PFSK-1 (cell line): ENCODE measurements around the gene LIME1.

Experiments
- FOXP2 ChIP-seq: optimal IDR thresholded peaks from 2 replicates; pipeline ENCODE3; 2011; ENCODE audit warnings: borderline replicate concordance, control low read depth, inconsistent platforms; ENCODE audit not compliant: insufficient read depth; ENCODE audit errors: extremely low read length, extremely low read depth
- POLR2AphosphoS5 ChIP-seq: IDR thresholded peaks from 2 replicates; pipeline ENCODE4 v1.6.1; 2012; ENCODE audit warnings: low read depth, mild to moderate bottlenecking, control low read depth, low read length, moderate library complexity
- SIN3A ChIP-seq: IDR thresholded peaks from 2 replicates; pipeline ENCODE4 v1.6.1; 2012; ENCODE audit warnings: mild to moderate bottlenecking, low read length, moderate library complexity, borderline replicate concordance; ENCODE audit not compliant: insufficient read depth
- TAF1 ChIP-seq: IDR thresholded peaks from 2 replicates; pipeline ENCODE4 v1.6.1; 2012; ENCODE audit warnings: low read length, control low read depth, borderline replicate concordance; ENCODE audit not compliant: insufficient read depth
- TF ChIP-seq, protein P1 (sequence below), 2 experiments: IDR thresholded peaks; 2 replicates each; pipeline versions ENCODE4 v1.6.1 to v1.8.0; 2011 to 2012; ENCODE audit warnings: low read depth in 2 of 2, low read length in 2 of 2, control low read depth in 1 of 2, inconsistent platforms in 1 of 2, mild to moderate bottlenecking in 1 of 2, moderate library complexity in 1 of 2; ENCODE audit not compliant: insufficient read depth in 1 of 2

Gene LIME1

DNA sequence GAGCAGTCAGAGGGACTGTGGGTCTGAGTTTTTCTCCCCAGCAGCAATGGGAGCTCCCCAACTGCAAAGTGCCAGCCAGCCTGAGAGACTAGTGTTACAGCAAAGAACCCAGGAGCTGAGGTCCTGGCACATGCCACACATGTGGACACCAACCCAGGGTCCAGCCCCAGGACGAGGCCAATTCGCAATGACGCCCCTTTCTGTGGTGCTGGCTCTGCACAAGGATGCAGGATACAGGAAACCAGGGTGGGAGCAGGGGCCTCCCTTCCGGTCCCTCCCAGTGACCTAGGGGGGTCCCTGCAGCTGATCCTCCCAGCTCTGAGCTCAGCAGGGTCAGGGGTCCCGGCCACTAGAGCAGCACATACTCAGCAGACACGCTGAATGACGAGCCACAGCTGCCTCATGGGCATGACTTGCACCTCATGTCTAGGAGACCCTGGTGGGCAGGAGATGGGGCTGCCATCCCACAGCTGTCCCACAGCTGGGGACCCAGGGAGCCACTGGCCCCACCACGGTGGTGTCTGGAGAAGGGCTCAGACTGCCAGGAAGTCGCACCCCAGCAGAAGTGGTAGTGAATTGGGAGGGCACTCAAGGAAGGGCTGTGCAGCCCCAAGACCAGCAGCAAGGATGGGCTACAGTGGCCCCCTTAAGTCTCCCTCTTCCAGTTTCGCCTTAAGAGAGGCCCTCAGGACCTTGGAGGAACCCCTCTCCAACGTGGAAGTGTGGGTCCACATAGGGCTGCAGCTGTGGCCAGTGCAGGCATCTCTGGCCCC lies 32.3 kb upstream of the LIME1 start:
- no peak for TF ChIP-seq POLR2AphosphoS5
- no peak for TF ChIP-seq FOXP2
- TF ChIP-seq SIN3A: no peak
- TF ChIP-seq TAF1: no peak
- TF ChIP-seq, protein P1, sequence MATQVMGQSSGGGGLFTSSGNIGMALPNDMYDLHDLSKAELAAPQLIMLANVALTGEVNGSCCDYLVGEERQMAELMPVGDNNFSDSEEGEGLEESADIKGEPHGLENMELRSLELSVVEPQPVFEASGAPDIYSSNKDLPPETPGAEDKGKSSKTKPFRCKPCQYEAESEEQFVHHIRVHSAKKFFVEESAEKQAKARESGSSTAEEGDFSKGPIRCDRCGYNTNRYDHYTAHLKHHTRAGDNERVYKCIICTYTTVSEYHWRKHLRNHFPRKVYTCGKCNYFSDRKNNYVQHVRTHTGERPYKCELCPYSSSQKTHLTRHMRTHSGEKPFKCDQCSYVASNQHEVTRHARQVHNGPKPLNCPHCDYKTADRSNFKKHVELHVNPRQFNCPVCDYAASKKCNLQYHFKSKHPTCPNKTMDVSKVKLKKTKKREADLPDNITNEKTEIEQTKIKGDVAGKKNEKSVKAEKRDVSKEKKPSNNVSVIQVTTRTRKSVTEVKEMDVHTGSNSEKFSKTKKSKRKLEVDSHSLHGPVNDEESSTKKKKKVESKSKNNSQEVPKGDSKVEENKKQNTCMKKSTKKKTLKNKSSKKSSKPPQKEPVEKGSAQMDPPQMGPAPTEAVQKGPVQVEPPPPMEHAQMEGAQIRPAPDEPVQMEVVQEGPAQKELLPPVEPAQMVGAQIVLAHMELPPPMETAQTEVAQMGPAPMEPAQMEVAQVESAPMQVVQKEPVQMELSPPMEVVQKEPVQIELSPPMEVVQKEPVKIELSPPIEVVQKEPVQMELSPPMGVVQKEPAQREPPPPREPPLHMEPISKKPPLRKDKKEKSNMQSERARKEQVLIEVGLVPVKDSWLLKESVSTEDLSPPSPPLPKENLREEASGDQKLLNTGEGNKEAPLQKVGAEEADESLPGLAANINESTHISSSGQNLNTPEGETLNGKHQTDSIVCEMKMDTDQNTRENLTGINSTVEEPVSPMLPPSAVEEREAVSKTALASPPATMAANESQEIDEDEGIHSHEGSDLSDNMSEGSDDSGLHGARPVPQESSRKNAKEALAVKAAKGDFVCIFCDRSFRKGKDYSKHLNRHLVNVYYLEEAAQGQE (IDR thresholded peaks at IDR 0.05; ENCODE audit: insufficient read depth in 1 of 2, low read depth in 2 of 2, low read length in 2 of 2): no peak

DNA sequence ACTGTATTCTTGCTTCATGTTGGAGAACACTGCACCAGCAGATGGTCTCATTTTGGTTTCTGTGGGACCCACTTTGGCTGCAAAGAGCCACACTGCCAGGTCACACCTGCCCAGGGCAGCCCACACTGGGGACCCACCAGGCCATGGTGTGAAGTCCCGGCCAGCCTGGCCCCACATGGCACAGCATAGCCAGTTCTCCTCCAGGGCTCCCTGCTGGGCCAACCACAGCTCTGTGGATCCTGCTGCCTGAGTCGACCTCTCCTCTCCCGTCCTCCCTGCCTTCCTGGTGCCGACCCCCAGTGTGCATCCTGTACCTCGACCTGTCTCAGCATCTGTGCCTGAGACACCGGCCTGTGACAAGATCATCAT lies 31.7 kb upstream of the LIME1 start:
- TF ChIP-seq, protein P1 (IDR thresholded peaks at IDR 0.05; ENCODE audit: insufficient read depth in 1 of 2, low read depth in 2 of 2, low read length in 2 of 2): no peak
- no peak for TF ChIP-seq POLR2AphosphoS5
- no peak for TF ChIP-seq TAF1
- no peak for TF ChIP-seq SIN3A
- no peak for TF ChIP-seq FOXP2

DNA sequence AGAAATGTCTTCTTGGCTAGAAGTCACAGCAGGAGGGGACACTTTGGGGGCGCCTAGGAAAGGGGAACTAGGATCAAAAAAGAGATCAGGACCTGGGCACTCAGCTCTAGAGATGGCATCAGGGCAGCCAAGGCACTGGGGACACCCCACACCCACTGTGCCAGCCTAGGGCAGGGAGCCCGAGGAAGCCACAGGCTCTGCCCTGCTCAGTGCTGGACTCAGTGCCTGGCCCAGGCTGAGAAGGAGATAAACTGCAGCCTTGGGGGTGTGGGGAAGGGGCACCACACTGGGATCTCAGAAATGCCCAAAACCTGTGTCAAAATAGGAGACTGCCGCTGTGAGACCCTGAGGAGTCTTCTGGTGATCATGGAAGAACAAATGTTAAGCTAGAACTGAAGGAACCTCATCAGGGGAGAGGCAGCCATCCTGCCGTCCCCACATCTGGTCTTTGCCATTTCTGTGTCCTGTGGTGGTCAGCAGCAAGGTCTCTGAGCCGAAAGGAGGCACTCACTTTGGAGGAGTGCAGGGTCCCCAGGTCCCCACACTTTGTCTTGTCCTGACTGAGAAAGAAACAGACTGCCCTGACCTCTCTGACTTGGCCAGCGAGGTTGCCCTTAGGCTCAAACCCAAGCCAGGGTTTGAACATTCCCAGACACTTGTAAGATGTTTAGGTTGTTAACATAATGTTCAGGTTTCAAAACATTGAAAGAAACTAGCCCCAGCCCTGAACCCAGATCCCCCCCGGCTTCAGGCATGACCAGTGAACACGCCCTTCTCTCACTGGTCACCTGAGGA lies 31.0 kb upstream of the LIME1 start:
- TF ChIP-seq FOXP2 (no peak), TAF1 (no peak), SIN3A (no peak), POLR2AphosphoS5 (no peak)
- TF ChIP-seq, protein P1 (IDR thresholded peaks at IDR 0.05; ENCODE audit: insufficient read depth in 1 of 2, low read depth in 2 of 2, low read length in 2 of 2): no peak

GRCh38 chr20:63706027-63706695 lies 30.3 kb upstream of the LIME1 start:
- no peak for TF ChIP-seq SIN3A
- TF ChIP-seq POLR2AphosphoS5: no peak
- TF ChIP-seq FOXP2: no peak
- TF ChIP-seq, protein P1 (IDR thresholded peaks at IDR 0.05; ENCODE audit: insufficient read depth in 1 of 2, low read depth in 2 of 2, low read length in 2 of 2): no peak
- TF ChIP-seq TAF1: no peak
